DND-41 (cell line): ENCODE results near the gene CENPP.

Experiments
- CTCF ChIP-seq: IDR thresholded peaks from 2 replicates; pipeline ENCODE4 v1.5.1; 2012; ENCODE audit warnings: borderline replicate concordance, low read length, moderate library complexity, mild to moderate bottlenecking; ENCODE audit not compliant: poor library complexity, severe bottlenecking; ENCODE audit errors: extremely low read depth
- EZH2 ChIP-seq: IDR thresholded peaks from 3 replicates; pipeline ENCODE4 v1.6.1; 2012; ENCODE audit warnings: borderline replicate concordance, low read depth, mild to moderate bottlenecking, moderate library complexity, low read length, inconsistent platforms; ENCODE audit not compliant: severe bottlenecking

- no peak for TF ChIP-seq CTCF
- TF ChIP-seq EZH2 = no peak
Observed at GRCh38 chr9:92378865-92379560, 53.3 kb downstream of the CENPP start.
